GM10266 (cell line): ENCODE results near the gene CEBPZ.

Experiments
- DNase-seq: peaks from one replicate; pipeline ENCODE4 v3.0.0; 2012; ENCODE audit errors: extremely low spot score
- TF ChIP-seq, protein P1 (sequence below): IDR thresholded peaks from 2 replicates; pipeline ENCODE4 v1.5.1; 2012; ENCODE audit warnings: mild to moderate bottlenecking, low read depth; ENCODE audit not compliant: control insufficient read depth, insufficient read depth; ENCODE audit errors: missing control alignments

The CEBPZ gene

GRCh38 chr2:37173741-37174140 is 57.7 kb downstream of the CEBPZ start:
- TF ChIP-seq, protein P1, sequence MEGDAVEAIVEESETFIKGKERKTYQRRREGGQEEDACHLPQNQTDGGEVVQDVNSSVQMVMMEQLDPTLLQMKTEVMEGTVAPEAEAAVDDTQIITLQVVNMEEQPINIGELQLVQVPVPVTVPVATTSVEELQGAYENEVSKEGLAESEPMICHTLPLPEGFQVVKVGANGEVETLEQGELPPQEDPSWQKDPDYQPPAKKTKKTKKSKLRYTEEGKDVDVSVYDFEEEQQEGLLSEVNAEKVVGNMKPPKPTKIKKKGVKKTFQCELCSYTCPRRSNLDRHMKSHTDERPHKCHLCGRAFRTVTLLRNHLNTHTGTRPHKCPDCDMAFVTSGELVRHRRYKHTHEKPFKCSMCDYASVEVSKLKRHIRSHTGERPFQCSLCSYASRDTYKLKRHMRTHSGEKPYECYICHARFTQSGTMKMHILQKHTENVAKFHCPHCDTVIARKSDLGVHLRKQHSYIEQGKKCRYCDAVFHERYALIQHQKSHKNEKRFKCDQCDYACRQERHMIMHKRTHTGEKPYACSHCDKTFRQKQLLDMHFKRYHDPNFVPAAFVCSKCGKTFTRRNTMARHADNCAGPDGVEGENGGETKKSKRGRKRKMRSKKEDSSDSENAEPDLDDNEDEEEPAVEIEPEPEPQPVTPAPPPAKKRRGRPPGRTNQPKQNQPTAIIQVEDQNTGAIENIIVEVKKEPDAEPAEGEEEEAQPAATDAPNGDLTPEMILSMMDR: no peak
- DNase-seq: no peak

DNA sequence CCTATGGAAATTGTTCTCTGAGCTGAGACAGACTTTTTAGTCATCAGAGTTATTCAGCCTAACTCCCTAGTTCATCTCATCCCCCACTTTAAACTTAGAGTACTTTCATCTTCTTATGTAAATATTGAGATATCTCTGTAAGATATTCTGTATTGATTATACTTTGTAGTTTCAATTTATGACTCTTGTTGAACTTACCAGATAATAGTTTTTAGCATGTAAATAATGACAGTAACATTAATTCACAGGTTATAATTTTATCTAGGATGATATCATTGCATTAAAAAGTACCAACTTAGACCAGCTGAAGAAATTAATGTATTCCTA is 59.8 kb downstream of the CEBPZ start:
- TF ChIP-seq, protein P1: no peak
- DNase-seq: no peak

DNA sequence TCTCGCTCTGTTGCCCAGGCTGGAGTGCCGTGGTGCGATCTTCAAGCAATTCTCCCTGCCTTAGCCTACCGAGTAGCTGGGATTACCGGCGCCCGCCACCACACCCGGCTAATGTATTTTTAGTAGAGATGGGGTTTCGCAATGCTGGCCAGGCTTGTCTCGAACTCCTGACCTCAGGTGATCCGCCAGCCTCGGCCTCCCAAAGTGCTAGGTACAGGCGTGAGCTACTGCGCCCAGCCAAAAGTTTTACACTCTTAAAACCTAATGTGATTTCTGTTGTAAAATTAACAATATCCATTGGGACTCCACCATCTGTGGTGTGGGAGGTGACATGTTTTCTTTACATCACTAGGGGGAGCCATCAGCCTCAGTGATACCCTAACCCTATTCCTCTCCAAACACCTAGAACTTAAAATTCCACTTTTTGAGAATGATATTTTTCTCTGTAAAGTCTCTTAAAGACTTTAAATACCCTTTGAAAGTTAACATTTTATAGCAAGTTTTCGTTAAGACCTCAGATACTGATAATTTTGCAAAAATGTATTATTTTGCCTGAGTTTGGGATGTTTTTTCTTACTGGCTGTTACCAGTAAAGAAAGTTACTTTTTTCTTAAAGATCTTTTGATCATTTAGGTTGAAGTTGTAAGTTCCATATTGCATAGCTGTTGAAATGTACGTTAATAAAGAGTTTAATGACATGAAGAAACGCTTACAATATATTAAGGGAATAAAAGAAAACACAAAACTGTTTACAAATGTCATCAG is 63.0 kb downstream of the CEBPZ start:
- TF ChIP-seq, protein P1: peak; percentile 72
- peak; percentile 74 for DNase-seq

DNA sequence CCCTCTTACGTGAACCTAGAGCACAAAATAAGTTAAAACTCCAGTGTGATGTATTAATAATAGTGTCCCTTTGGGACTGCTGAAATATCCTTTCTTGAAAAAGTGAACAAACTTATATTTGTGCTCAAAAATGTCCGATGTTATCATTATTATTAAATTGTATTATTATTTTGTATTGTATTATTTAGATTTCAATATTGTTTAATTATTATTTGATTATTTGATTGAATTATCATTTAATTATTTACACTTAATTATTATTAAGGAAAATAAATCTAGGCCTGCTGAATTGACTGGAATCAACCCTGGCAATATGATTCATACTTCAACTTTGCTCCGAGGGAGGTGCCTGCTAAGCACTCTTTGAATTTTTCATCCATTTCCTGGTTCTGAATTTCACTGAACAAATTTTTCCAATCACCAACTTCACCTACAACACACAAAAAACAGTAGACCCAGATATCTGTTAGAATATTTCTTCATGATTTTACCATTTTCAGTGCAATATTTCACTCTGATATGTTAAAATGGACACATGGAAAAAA is 63.7 kb downstream of the CEBPZ start:
- no peak for DNase-seq
- TF ChIP-seq, protein P1: no peak

DNA sequence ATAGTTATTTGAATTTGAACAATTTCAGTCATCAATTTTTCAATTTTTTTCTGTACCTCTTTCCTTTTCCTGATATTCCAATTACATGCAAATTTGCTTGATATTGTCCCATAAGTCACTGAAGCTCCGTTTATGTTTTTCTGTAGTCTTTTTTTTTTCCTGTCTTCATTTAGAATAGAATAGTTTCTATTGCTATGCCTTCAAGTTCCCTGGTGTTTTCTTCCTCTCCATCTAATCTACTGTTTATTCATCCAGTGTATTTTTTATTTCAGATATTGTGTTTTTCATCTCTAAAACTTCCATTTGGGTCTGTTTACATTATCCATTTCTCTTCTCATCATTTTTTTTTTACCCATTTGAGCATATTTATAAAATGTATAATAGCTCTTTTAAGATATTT is 66.6 kb downstream of the CEBPZ start:
- TF ChIP-seq, protein P1: no peak

GRCh38 chr2:37156857-37157714 is 74.3 kb downstream of the CEBPZ start, which contains the start of gene EIF2AK2:
Gene EIF2AK2, minus strand, starts transcription at chr2:37156980. Its CDS starts 9,174 bp downstream, at chr2:37147806.
- peak; percentile 98 for DNase-seq

More for the DNA sequence above, 66.6 kb downstream of the CEBPZ start:
- DNase-seq: no peak

More at GRCh38 chr2:37156857-37157714, 74.3 kb downstream of the CEBPZ start, which contains the start of gene EIF2AK2:
- TF ChIP-seq, protein P1: no peak
